PC-3 (cell line): ENCODE measurements around the gene PRKCE.

Experiments used
- CTCF ChIP-seq: fragments of 300-600 bp; sonication (generic); conservative IDR thresholded peaks from 2 replicates; pipeline ENCODE4 v1.5.1; 2017; ENCODE audit warnings: antibody characterized with exemption, low read depth, mild to moderate bottlenecking, low read length
- EZH2 ChIP-seq: fragments of 300-600 bp; sonication (generic); IDR thresholded peaks from one replicate; pipeline ENCODE4 v1.6.1; 2017; ENCODE audit warnings: antibody characterized with exemption, mild to moderate bottlenecking, low read length; ENCODE audit not compliant: unreplicated experiment

- TF ChIP-seq CTCF (no peak), EZH2 (no peak)
These were observed 1.3 kb upstream of the PRKCE start for GRCh38 chr2:45649858-45650811.
